K562 (cell line): ENCODE measurements around the gene PRDX3. TPM values are rescaled to one million over a fixed set of nuclear protein-coding genes. Genes with fewer than 3 reads are reported as not detected.

Source experiments
- BRF2 ChIP-seq: IDR thresholded peaks from 3 replicates; pipeline ENCODE4 v1.6.1; 2011; ENCODE audit warnings: borderline replicate concordance, mild to moderate bottlenecking; ENCODE audit not compliant: insufficient read length, insufficient read depth
- EP400 ChIP-seq: fragments of 450-650 bp; IDR thresholded peaks from 2 replicates; pipeline ENCODE4 v1.6.1; 2017; ENCODE audit warnings: antibody characterized with exemption, mild to moderate bottlenecking, moderate library complexity
- FOS ChIP-seq: IDR thresholded peaks from 3 replicates; pipeline ENCODE4 v1.6.1; 2011; ENCODE audit not compliant: insufficient read length; ENCODE audit errors: extremely low read depth
- FOXA3 ChIP-seq, 2 experiments: fragments of 450-650 bp in 1 of 2; sonication (generic) in 1 of 2; formaldehyde crosslinking; IDR thresholded peaks in 1 of 2; conservative IDR thresholded peaks in 1 of 2; 2 replicates each; pipeline versions ENCODE4 v1.4.0 to v1.8.0; 2020 to 2022; ENCODE audit warnings: mild to moderate bottlenecking in 2 of 2, missing genetic modification reagents in 1 of 2
- GABPB1 ChIP-seq: sonication (generic); formaldehyde crosslinking; IDR thresholded peaks from 2 replicates; pipeline ENCODE4 v1.8.0; 2022; ENCODE audit warnings: mild to moderate bottlenecking, missing genetic modification reagents
- MCM2 ChIP-seq: fragments of 450-650 bp; IDR thresholded peaks from 2 replicates; pipeline ENCODE4 v1.6.1; 2017; ENCODE audit warnings: low read depth, mild to moderate bottlenecking
- RFX1 ChIP-seq: fragments of 450-650 bp; IDR thresholded peaks from 2 replicates; pipeline ENCODE4 v1.6.1; 2016; ENCODE audit warnings: mild to moderate bottlenecking, moderate library complexity
- RREB1 ChIP-seq: fragments of 250-450 bp; sonication (Bioruptor Pico); IDR thresholded peaks from 2 replicates; pipeline ENCODE4 v1.4.0; 2020
- TAF7 ChIP-seq: fragments of 450-650 bp; IDR thresholded peaks from 2 replicates; pipeline ENCODE4 v1.6.1; 2016; ENCODE audit warnings: missing genetic modification characterization, missing compliant biosample characterization
- TFAP4 ChIP-seq: sonication (generic); formaldehyde crosslinking; IDR thresholded peaks from 2 replicates; pipeline ENCODE4 v1.8.0; 2022; ENCODE audit warnings: missing genetic modification reagents, mild to moderate bottlenecking, moderate library complexity, borderline replicate concordance
- XRCC5 ChIP-seq: fragments of 200-400 bp; formaldehyde crosslinking; IDR thresholded peaks from 2 replicates; pipeline ENCODE4 v1.6.1; 2017; ENCODE audit warnings: low read depth, mild to moderate bottlenecking, low read length
- YY1 ChIP-seq, 3 experiments: IDR thresholded peaks; 2 replicates each; pipeline ENCODE4 v1.6.1; 2011; ENCODE audit warnings: low read length in 2 of 3, mild to moderate bottlenecking in 2 of 3, moderate library complexity in 2 of 3, borderline replicate concordance in 1 of 3, control low read depth in 1 of 3, low read depth in 1 of 3; ENCODE audit not compliant: insufficient read depth in 3 of 3, insufficient replicate concordance in 2 of 3, control insufficient read depth in 1 of 3, insufficient read length in 1 of 3; ENCODE audit errors: extremely low read depth in 1 of 3
- ZNF277 ChIP-seq: fragments of 250-450 bp; sonication (Bioruptor Pico); IDR thresholded peaks from 2 replicates; pipeline ENCODE4 v1.8.0; 2022; ENCODE audit warnings: inconsistent platforms, mild to moderate bottlenecking, moderate library complexity, borderline replicate concordance
- ZNF280A ChIP-seq: fragments of 450-650 bp; IDR thresholded peaks from 2 replicates; pipeline ENCODE4 v1.6.1; 2018; ENCODE audit warnings: mild to moderate bottlenecking, low read depth; ENCODE audit not compliant: partially characterized antibody
- ZNF75A ChIP-seq: fragments of 450-650 bp; formaldehyde crosslinking; IDR thresholded peaks from 2 replicates; pipeline ENCODE4 v1.4.0; 2020; ENCODE audit warnings: mild to moderate bottlenecking
- polyA plus RNA-seq, 8 experiments: library from polyadenylated mRNA; depleted of rRNA in 4 of 8; stranded (reverse) in 5 of 8; unstranded in 3 of 8; fragments of >200 nt; fragmentation: Nextera tagmentation in 2 of 8; fragmentation: Illumina TruSeq in 1 of 8; extraction: Ambion mirVana in 2 of 8; extraction: Trizol in 1 of 8; gene quantifications; 2 replicates each; pipeline versions ENCODE4 v1.2.1 to v1.2.3, GENCODE V29; 2011 to 2014; ENCODE audit warnings: inconsistent platforms in 1 of 8, missing spikeins in 1 of 8
- total RNA-seq, 7 experiments: library from RNA; depleted of rRNA in 6 of 7; stranded (reverse); fragments of >200 nt in 6 of 7; fragmentation: Illumina TruSeq in 2 of 7; extraction: Trizol in 2 of 7; gene quantifications; 2 replicates each; pipeline versions ENCODE4 v1.2.1 to v1.2.3, GENCODE V29; 2011 to 2021; ENCODE audit warnings: low replicate concordance in 1 of 7

PRDX3 gene
- total and polyA plus RNA-seq, 9 of the 15 experiments (the other 6 are each of a cell fraction or from before 2014, with no cell fraction given) = 122 to 994 (median 173) TPM

GRCh38 chr10:119178372-119179119, at the start of gene PRDX3 (continued):
- TF ChIP-seq RREB1 (CRISPR knock-in tag) = no peak
- TF ChIP-seq XRCC5 = no peak
- TF ChIP-seq GABPB1 (CRISPR knock-in tag) = peak; percentile 62; the same call in 1 of the 2 replicates
- TF ChIP-seq BRF2 = no peak
- TF ChIP-seq ZNF280A = no peak
- TF ChIP-seq TFAP4 (CRISPR knock-in tag) = peak; percentile 40; the same call in 1 of the 2 replicates
- TF ChIP-seq ZNF75A (CRISPR knock-in tag) = no peak
- TF ChIP-seq EP400 = peak; percentile 88
- peak; percentile 71 to 97 (median 95) for TF ChIP-seq YY1 (IDR thresholded peaks at IDR 0.05; ENCODE audit: borderline replicate concordance in 1 of 3, control insufficient read depth in 1 of 3, extremely low read depth in 1 of 3, insufficient read depth in 3 of 3, insufficient read length in 1 of 3, insufficient replicate concordance in 2 of 3, low read depth in 1 of 3, low read length in 2 of 3)
- TF ChIP-seq MCM2 = no peak
- TF ChIP-seq TAF7 (tag) = peak; percentile 87
- TF ChIP-seq FOS = no peak
- no peak for TF ChIP-seq ZNF277 (CRISPR knock-in tag)
- 0 out of 2 replicates have a peak, but pooled peaks have one; percentile 14 for TF ChIP-seq RFX1
- TF ChIP-seq FOXA3 (CRISPR knock-in tag; conservative IDR thresholded peaks at IDR 0.05 in 1 of 2, IDR thresholded peaks at IDR 0.05 in 1 of 2) = no peak
